ENCODE results near the gene VSNL1. TPM values are rescaled to one million over a fixed set of nuclear protein-coding genes. Genes with fewer than 3 reads are reported as not detected.

Gene VSNL1
- total RNA-seq (2022; extraction: Qiagen RNA extraction; ENCODE audit: low read depth): not detected in 5 replicates

GRCh38 chr2:17540093-17540812 lies at the start of gene VSNL1:
Gene VSNL1 (plus strand): TSS chr2:17540696. CDS start chr2:17592075, 51,379 bp downstream.

GRCh38 chr2:17518212-17519154 lies 22.0 kb upstream of the VSNL1 start, which contains the start of gene RAD51AP2:
Gene RAD51AP2 (minus strand): TSS chr2:17518440. CDS start chr2:17518415, 25 bp downstream.

Other genes with a start within 250 kb of the VSNL1 start
- not detected in 5 replicates for gene RAD51AP2, start 22.3 kb upstream of the VSNL1 start, total RNA-seq (2022; extraction: Qiagen RNA extraction; ENCODE audit: low read depth)
- gene SMC6, start 213.1 kb downstream of the VSNL1 start, total RNA-seq (2022; extraction: Qiagen RNA extraction; ENCODE audit: low read depth): 21.6 to 38.5 TPM (median 31.3 TPM) in 5 replicates
- gene GEN1, start 213.4 kb downstream of the VSNL1 start, total RNA-seq (2022; extraction: Qiagen RNA extraction; ENCODE audit: low read depth): 7.4 to 14.6 TPM (median 13.4 TPM) in 5 replicates

Data from A549 treated with ZK216348 at 1 μM for 4 hours (cell line).